Measurements from ENCODE around the gene GYG2.

DNA sequence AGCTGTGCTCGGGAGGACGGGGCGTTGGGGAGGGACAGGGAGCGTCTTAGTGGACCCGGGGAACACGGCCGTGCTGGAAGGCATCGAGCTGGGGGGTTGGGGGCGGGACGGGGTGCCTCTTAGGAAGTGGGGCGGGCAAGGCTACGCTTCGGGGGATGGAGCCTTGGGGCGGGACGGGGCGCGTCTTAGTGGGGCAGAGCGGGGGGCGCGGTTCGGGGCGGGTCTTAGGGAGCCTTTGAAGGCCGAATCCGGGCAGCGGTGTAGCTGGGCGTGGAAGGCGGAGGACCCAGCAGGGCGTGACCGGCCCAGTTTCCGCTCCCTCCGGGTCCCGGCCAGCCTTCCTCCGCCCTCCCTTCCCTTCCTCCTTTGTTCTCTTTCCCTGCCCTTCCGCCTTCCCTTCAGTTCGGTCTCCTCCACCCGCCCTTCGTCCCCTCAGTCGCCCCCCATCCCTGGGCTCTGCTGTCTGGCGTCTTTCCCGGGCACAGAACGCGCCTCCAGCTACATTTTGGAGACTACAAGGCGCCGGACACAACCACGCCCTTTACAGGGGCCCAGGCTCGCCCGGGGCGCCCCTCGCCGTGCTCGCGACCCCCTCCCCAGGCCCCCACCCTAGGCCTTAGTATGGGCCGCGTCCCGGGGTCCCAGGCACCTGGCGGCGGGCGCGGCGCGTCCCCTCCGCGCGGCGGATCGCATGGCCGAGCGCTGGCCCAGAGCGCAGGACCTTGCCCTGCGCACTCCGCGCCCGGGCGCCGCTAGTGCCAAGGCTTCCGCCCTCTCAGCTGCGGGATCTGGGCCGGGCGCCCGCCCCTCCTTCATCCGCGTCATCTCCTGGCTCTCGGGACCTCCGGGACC lies 100.1 kb downstream of the GYG2 start, which contains the start of gene ARSD:
- TF ChIP-seq, protein P1, sequence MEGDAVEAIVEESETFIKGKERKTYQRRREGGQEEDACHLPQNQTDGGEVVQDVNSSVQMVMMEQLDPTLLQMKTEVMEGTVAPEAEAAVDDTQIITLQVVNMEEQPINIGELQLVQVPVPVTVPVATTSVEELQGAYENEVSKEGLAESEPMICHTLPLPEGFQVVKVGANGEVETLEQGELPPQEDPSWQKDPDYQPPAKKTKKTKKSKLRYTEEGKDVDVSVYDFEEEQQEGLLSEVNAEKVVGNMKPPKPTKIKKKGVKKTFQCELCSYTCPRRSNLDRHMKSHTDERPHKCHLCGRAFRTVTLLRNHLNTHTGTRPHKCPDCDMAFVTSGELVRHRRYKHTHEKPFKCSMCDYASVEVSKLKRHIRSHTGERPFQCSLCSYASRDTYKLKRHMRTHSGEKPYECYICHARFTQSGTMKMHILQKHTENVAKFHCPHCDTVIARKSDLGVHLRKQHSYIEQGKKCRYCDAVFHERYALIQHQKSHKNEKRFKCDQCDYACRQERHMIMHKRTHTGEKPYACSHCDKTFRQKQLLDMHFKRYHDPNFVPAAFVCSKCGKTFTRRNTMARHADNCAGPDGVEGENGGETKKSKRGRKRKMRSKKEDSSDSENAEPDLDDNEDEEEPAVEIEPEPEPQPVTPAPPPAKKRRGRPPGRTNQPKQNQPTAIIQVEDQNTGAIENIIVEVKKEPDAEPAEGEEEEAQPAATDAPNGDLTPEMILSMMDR (IDR thresholded peaks at IDR 0.05): no peak
- TF ChIP-seq POLR2A (IDR thresholded peaks at IDR 0.05): peak; percentile 62

Data from prostate gland (tissue), 2 donors.